Measurements from ENCODE around the gene ASCL3. TPM values are rescaled to one million over a fixed set of nuclear protein-coding genes. Genes with fewer than 3 reads are reported as not detected.
"Not testable (repeated sequence)": the region's sequence is repeated elsewhere in the genome, so short reads cannot be mapped to it uniquely, and the experiment has no call there.

The ASCL3 gene, protein sequence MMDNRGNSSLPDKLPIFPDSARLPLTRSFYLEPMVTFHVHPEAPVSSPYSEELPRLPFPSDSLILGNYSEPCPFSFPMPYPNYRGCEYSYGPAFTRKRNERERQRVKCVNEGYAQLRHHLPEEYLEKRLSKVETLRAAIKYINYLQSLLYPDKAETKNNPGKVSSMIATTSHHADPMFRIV
- total RNA-seq = 1 to 10 TPM in 1 of 5 donors, not detected in 4; 1.8 TPM
- polyA plus RNA-seq = not detected
- long read RNA-seq, donor 1, partial matches to known transcripts = 0 of 1 reads
- long read RNA-seq, donor 1, other reads (novel, unspliced or antisense) = 0 of 1 reads
- long read RNA-seq, donor 2 = 0 reads
- long read RNA-seq, donor 3 = 0 reads
- long read RNA-seq, donor 4 = 0 reads
- long read RNA-seq, donor 5 = 0 reads
- long read RNA-seq, donor 6, partial matches to known transcripts = 0 of 1 reads
- long read RNA-seq, donor 6, other reads (novel, unspliced or antisense) = 0 of 1 reads
- long read RNA-seq, donor 7 = 0 reads
- long read RNA-seq, donor 8, partial matches to known transcripts = 0 of 1 reads
- long read RNA-seq, donor 8, other reads (novel, unspliced or antisense) = 0 of 1 reads
- long read RNA-seq, donor 9 = 0 reads
- long read RNA-seq, donor 10 = 0 reads

DNA sequence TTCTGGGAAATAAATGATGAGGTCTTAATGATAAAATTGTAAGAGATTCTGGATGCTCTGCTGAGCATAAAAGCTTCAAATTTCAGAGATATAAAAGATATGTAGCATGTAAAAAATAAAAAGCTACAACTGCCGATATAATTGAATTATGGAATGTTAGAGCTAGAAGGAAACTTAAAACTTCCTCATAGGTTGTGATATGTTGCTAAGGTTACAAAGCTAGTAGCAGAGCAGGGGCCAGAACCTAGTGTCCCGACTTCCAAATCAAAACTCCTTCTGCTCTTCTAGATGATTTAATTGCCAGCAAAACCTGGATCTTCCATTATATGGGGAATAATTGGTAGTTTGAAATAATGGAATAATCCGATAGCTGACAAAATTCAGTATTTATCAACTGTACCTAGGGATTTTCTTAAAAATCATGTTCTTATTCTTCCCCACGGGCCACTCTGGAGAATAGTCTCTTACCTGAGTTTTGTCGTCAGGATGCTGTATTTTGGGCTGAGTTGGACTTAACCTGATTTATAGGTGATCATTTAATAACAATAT, at the start of gene ASCL3:
TSS of gene ASCL3 (minus strand) at position 499 of the 549 bp plus-strand sequence. CDS start 4,855 bp downstream, outside the sequence.
- intact Hi-C loops (cut with DNase I; ENCODE audit: low total_unique reads) = no loop called here
- Histone ChIP-seq H3K4me3 (no peak within 1 kb of the TSS), H3K4me1 (no peaks in the 10 kb centered on the region), H3K9me3 (no peaks in the 10 kb centered on the region), H3K27me3 (no peaks in the 10 kb centered on the region), H3K36me3 (peaks cover 0 to 9% (median 8%) of the 10 kb centered on the region in 4 donors), H3K27ac (no peak within 1 kb of the TSS)
- TF ChIP-seq POLR2A (IDR thresholded peaks at IDR 0.05) (no peak), POLR2AphosphoS5 (IDR thresholded peaks at IDR 0.05) (no peak), EP300 (IDR thresholded peaks at IDR 0.05) (no peak), CTCF (IDR thresholded peaks at IDR 0.05) (no peak)
- WGBS, 5 donors = 67 to 79% (median 72%) methylated on average over 5 of the region's 5 CpGs
- DNase-seq = no peak

- no peak for TF ChIP-seq POLR2A (IDR thresholded peaks at IDR 0.05)
- no peak for TF ChIP-seq EP300 (IDR thresholded peaks at IDR 0.05)
- TF ChIP-seq POLR2AphosphoS5 (IDR thresholded peaks at IDR 0.05) = no peak
- Histone ChIP-seq H3K4me3 (no peak overlapping the region), H3K36me3 (no peaks in the 10 kb centered on the region), H3K4me1 (no peaks in the 10 kb centered on the region), H3K27ac (no peak overlapping the region), H3K27me3 (no peaks in the 10 kb centered on the region), H3K9me3 (no peaks in the 10 kb centered on the region)
- no peak for DNase-seq
- 70 to 83% (median 79%) methylated on average over 1 of the region's 1 CpG for WGBS, 5 donors
- intact Hi-C loops (cut with DNase I; ENCODE audit: low total_unique reads) = no loop called here
These were observed 46.6 kb upstream of the ASCL3 start for GRCh38 chr11:8989453-8989852.

GRCh38 chr11:8988329-8989234, 45.8 kb upstream of the ASCL3 start:
- no peaks in the 10 kb centered on the region for H3K27me3 ChIP-seq
- intact Hi-C loops (cut with DNase I; ENCODE audit: low total_unique reads) = no loop called here
- WGBS, 5 donors = 61 to 87% (median 71%) methylated on average over 3 of the region's 3 CpGs
- no peak overlapping the region for H3K27ac ChIP-seq
- DNase-seq = no peak
- no peaks in the 10 kb centered on the region for H3K4me1 ChIP-seq
- no peak for TF ChIP-seq CTCF (IDR thresholded peaks at IDR 0.05)
- TF ChIP-seq POLR2A (IDR thresholded peaks at IDR 0.05) = no peak
- TF ChIP-seq EP300 (IDR thresholded peaks at IDR 0.05) = no peak
- no peak for TF ChIP-seq POLR2AphosphoS5 (IDR thresholded peaks at IDR 0.05)
- H3K9me3 ChIP-seq = no peaks in the 10 kb centered on the region
- no peak overlapping the region for H3K4me3 ChIP-seq
- no peaks in the 10 kb centered on the region for H3K36me3 ChIP-seq

DNA sequence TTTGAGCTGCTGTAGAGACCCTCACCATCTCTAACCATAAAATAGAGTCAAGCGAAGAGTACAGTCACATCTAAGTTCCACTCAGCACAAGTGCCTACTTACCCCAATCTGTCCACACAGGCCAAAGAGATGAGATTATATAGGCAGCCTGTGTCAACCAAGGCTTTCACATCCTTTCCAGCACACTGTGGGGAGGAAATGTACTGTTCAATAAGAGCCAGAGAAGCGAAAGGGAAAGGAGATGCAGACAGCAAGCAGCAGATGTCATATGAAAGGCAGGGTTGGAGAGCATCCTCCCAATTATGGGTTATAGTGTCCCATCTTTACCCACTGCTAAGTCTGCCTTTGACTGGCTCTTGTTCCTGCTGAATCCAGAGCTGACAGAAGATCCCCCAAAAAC, 44.6 kb upstream of the ASCL3 start:
- WGBS, 5 donors = 87 to 95% (median 91%) methylated on average over 2 of the region's 2 CpGs
- no peaks in the 10 kb centered on the region for H3K27me3 ChIP-seq
- H3K4me1 ChIP-seq = no peaks in the 10 kb centered on the region
- H3K9me3 ChIP-seq = no peaks in the 10 kb centered on the region
- TF ChIP-seq CTCF (IDR thresholded peaks at IDR 0.05) (no peak), POLR2A (IDR thresholded peaks at IDR 0.05) (no peak)
- H3K27ac ChIP-seq = no peak overlapping the region
- intact Hi-C loops (cut with DNase I; ENCODE audit: low total_unique reads) = no loop called here
- H3K4me3 ChIP-seq = no peak overlapping the region
- no peaks in the 10 kb centered on the region for H3K36me3 ChIP-seq
- no peak for DNase-seq

- 85 to 99% (median 96%) methylated on average over 6 of the region's 6 CpGs for WGBS, 5 donors
- H3K27ac ChIP-seq, H3K36me3 ChIP-seq: not testable (repeated sequence)
These were observed 44.0 kb upstream of the ASCL3 start for GRCh38 chr11:8986772-8987171.

More at GRCh38 chr11:8986772-8987171, 44.0 kb upstream of the ASCL3 start:
- H3K27me3 ChIP-seq; H3K4me1 ChIP-seq; H3K9me3 ChIP-seq; intact Hi-C loops (cut with DNase I; ENCODE audit: low total_unique reads); H3K4me3 ChIP-seq; DNase-seq: not testable (repeated sequence)
